CD4-positive, alpha-beta T cell treated with Interleukin-10 for 1 hour (primary cell): ENCODE results near the gene RNASE1.
A peak's percentile ranks its signal among the peaks of the same experiment; 100 is the strongest.
"Not testable (repeated sequence)": the region's sequence is repeated elsewhere in the genome, so short reads cannot be mapped to it uniquely, and the experiment has no call there.

Source experiments
- DNase-seq: peaks from one replicate; pipeline ENCODE4 v3.0.0-alpha.2; 2020

Gene RNASE1

DNA sequence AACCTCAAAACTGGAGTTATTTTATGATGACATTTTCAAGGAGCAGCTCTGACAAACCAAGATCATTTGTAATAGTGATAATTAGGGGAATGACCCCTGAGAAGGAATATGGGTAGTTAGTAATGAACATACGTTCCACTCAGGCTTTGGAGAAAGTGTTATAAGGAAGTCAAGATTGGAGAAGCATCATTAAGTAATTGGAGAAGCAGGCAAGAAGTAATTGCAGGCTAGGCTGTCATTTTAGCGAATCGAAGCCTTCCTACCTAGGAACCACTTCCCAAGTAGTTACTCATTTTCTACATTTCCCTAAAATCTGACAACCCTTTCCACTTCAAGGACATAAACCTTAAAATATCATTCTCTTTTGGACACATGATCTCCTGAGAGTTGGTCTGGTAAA lies 33.2 kb downstream of the RNASE1 start:
- no peak for DNase-seq

GRCh38 chr14:20768593-20768892 lies 34.1 kb downstream of the RNASE1 start:
- no peak for DNase-seq

GRCh38 chr14:20760950-20761349 lies 41.7 kb downstream of the RNASE1 start:
- no peak for DNase-seq

DNA sequence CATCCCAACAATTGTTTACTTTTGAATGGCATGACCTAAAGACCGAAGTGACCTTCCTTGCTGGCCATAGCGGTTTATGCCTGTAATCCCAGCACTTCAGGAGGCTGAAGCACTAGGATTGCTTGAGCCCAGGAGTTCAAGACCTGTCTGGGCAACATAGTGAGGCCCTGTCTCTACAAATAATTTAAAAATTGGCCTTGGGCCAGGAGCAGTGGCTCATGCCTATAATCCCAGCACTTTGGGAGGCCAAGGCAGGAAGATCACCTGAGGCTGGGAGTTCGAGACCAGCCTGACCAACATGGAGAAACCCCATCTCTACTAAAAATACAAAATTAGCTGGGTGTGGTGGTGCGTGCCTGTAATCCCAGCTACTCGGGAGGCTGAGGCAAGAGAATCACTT lies 43.2 kb downstream of the RNASE1 start:
- not testable (repeated sequence) for DNase-seq

DNA sequence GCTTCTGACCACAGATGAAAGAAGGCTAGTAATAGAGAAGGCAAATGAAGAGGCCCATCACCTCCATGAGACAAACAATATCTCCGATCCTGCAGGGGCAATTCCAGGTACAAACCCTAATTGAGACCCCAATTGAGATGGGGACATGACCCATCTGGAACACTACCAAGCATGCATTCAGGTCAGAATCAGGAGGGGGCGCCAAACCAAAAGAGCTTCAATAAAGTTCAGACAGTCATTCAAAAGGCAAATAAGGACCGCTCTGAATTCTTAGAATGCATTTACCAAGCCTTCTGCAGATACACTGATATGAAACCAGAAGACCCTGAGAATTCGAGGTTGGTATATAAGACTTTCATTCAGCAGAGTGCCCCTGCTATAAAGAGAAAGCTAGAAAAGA lies 44.7 kb downstream of the RNASE1 start:
- peak; percentile 50 for DNase-seq

- no peak for DNase-seq
These were observed 47.6 kb downstream of the RNASE1 start for GRCh38 chr14:20755037-20755436.

GRCh38 chr14:20754308-20754707 lies 48.3 kb downstream of the RNASE1 start:
- no peak for DNase-seq

GRCh38 chr14:20751963-20752562 lies 50.6 kb downstream of the RNASE1 start:
- no peak for DNase-seq
